GM12875 (cell line): ENCODE results near the gene LFNG.

Experiments used
- H3K4me3 ChIP-seq: one replicate; pipeline ENCODE4 v1.5.1; 2011; ENCODE audit warnings: low read depth, low read length, control low read depth
- CTCF ChIP-seq: IDR thresholded peaks from 2 replicates; pipeline ENCODE4 v1.5.1; 2011; ENCODE audit warnings: low read depth, mild to moderate bottlenecking, control low read depth, inconsistent platforms, low read length, moderate library complexity, borderline replicate concordance; ENCODE audit not compliant: insufficient read depth

LFNG gene

GRCh38 chr7:2537981-2538851, 18.6 kb downstream of the LFNG start:
- H3K4me3 ChIP-seq = no peak overlapping the region
- TF ChIP-seq CTCF = no peak

- no peak for TF ChIP-seq CTCF
- H3K4me3 ChIP-seq = no peak overlapping the region
Measured at GRCh38 chr7:2539031-2539911, 19.7 kb downstream of the LFNG start.

DNA sequence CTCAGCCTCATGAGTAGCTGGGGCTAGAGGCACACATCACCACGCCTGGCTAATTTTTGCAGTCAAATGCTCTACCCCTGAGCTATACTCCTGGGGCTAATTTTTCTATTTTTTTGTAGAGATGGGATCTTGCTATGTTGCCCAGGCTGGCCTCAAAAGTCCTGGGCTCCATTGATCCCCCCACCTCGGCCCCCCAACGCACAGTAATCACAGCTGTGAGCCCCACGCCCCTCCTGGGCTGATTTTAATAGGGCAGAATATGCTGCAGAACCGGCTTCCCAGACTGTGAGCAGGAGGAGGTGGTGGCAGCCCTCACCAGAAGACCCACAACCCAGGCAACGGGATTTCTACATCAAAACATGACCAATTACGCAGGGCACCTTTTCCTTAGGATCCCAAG, 20.6 kb downstream of the LFNG start:
- no peak for TF ChIP-seq CTCF

GRCh38 chr7:2540641-2541051, 21.1 kb downstream of the LFNG start:
- H3K4me3 ChIP-seq = no peak overlapping the region
- TF ChIP-seq CTCF = no peak

More for the DNA sequence above, 20.6 kb downstream of the LFNG start:
- H3K4me3 ChIP-seq = no peak overlapping the region

GRCh38 chr7:2541291-2542010, 21.9 kb downstream of the LFNG start:
- H3K4me3 ChIP-seq = no peak overlapping the region
- no peak for TF ChIP-seq CTCF

- no peak for TF ChIP-seq CTCF
- H3K4me3 ChIP-seq = no peak overlapping the region
Measured at GRCh38 chr7:2542011-2542915, 22.7 kb downstream of the LFNG start.
